ENCODE results near the gene STPG3. TPM values are rescaled to one million over a fixed set of nuclear protein-coding genes. Genes with fewer than 3 reads are reported as not detected.

The STPG3 gene
- total RNA-seq, 1 donor from 2014 or later = 0.58 TPM

- Histone ChIP-seq H3K4me1 (peaks cover 5% of the 10 kb centered on the region), H3K36me3 (no peaks in the 10 kb centered on the region), H3K27me3 (ENCODE audit: low read depth) (peaks cover 72% of the 10 kb centered on the region), H3K9me3 (replicated peaks) (no peaks in the 10 kb centered on the region), H3K27ac (replicated peaks) (no peak overlapping the region), H3K4me3 (no peak overlapping the region)
- intact Hi-C loops (cut with micrococcal nuclease) = loop anchor here (5.0 kb wide), 1 partner anchor 108 kb away; no protein-coding TSS in a partner anchor
- no peak for TF ChIP-seq CTCF (IDR thresholded peaks at IDR 0.05; ENCODE audit: borderline replicate concordance)
- DNase-seq = no peak
These were observed 21.0 kb upstream of the STPG3 start for GRCh38 chr9:137229903-137230704.

- Histone ChIP-seq H3K4me1 (peaks cover 11% of the 10 kb centered on the region), H3K27ac (replicated peaks) (no peak within 1 kb of the TSS), H3K9me3 (replicated peaks) (no peaks in the 10 kb centered on the region), H3K36me3 (no peaks in the 10 kb centered on the region), H3K4me3 (no peak within 1 kb of the TSS), H3K27me3 (ENCODE audit: low read depth) (peaks cover 79% of the 10 kb centered on the region)
- no peak for DNase-seq
- intact Hi-C loops (cut with micrococcal nuclease) = no loop called here
- TF ChIP-seq CTCF (IDR thresholded peaks at IDR 0.05; ENCODE audit: borderline replicate concordance) = no peak
These were observed 20.2 kb upstream of the STPG3 start, which contains the start of gene SLC34A3 for GRCh38 chr9:137230705-137231371. Gene SLC34A3, plus strand, starts transcription at chr9:137230901. Its CDS starts 802 bp downstream, at chr9:137231703.

GRCh38 chr9:137231372-137232039 lies 19.6 kb upstream of the STPG3 start:
- no peak for TF ChIP-seq CTCF (IDR thresholded peaks at IDR 0.05; ENCODE audit: borderline replicate concordance)
- intact Hi-C loops (cut with micrococcal nuclease) = no loop called here
- no peaks in the 10 kb centered on the region for H3K36me3 ChIP-seq
- no peaks in the 10 kb centered on the region for H3K9me3 ChIP-seq (replicated peaks)
- H3K4me3 ChIP-seq = no peak overlapping the region
- DNase-seq = no peak
- peaks cover 79% of the 10 kb centered on the region for H3K27me3 ChIP-seq (ENCODE audit: low read depth)
- H3K27ac ChIP-seq (replicated peaks) = no peak overlapping the region
- H3K4me1 ChIP-seq = peaks cover 18% of the 10 kb centered on the region

- no peak overlapping the region for H3K4me3 ChIP-seq
- intact Hi-C loops (cut with micrococcal nuclease) = no loop called here
- H3K27me3 ChIP-seq (ENCODE audit: low read depth) = peaks cover 79% of the 10 kb centered on the region
- H3K36me3 ChIP-seq = no peaks in the 10 kb centered on the region
- no peak overlapping the region for H3K27ac ChIP-seq (replicated peaks)
- TF ChIP-seq CTCF (IDR thresholded peaks at IDR 0.05; ENCODE audit: borderline replicate concordance) = no peak
- no peaks in the 10 kb centered on the region for H3K9me3 ChIP-seq (replicated peaks)
- peaks cover 23% of the 10 kb centered on the region for H3K4me1 ChIP-seq
- no peak for DNase-seq
These were observed 19.0 kb upstream of the STPG3 start for GRCh38 chr9:137232101-137232500.

GRCh38 chr9:137232510-137232909 lies 18.6 kb upstream of the STPG3 start:
- DNase-seq = no peak
- no peaks in the 10 kb centered on the region for H3K36me3 ChIP-seq
- TF ChIP-seq CTCF (IDR thresholded peaks at IDR 0.05; ENCODE audit: borderline replicate concordance) = no peak
- peaks cover 79% of the 10 kb centered on the region for H3K27me3 ChIP-seq (ENCODE audit: low read depth)
- H3K4me3 ChIP-seq = no peak overlapping the region
- H3K9me3 ChIP-seq (replicated peaks) = no peaks in the 10 kb centered on the region
- H3K27ac ChIP-seq (replicated peaks) = no peak overlapping the region
- peaks cover 23% of the 10 kb centered on the region for H3K4me1 ChIP-seq
- intact Hi-C loops (cut with micrococcal nuclease) = no loop called here
